Activated naive CD8-positive, alpha-beta T cell treated with anti-CD3 and anti-CD28 coated beads, Interleukin-2, amount 50 U/mL, for 24 hours (primary cell): ENCODE measurements around the gene SMTNL2.
"Not testable (repeated sequence)": the region's sequence is repeated elsewhere in the genome, so short reads cannot be mapped to it uniquely, and the experiment has no call there.

ENCODE experiments used
- ATAC-seq: fragments of 150-1000 bp; cut with Tn5 transposase; one replicate; pipeline ENCODE4 v1.10.0; 2021
- DNase-seq: peaks from one replicate; pipeline ENCODE4 v3.0.0; 2021
- H3K27ac Mint-ChIP-seq: one replicate; pipeline ENCODE4 v1.8.0; 2021; ENCODE audit warnings: mild to moderate bottlenecking, mixed read lengths
- H3K27me3 Mint-ChIP-seq: one replicate; pipeline ENCODE4 v1.8.0; 2021; ENCODE audit warnings: mixed read lengths
- H3K36me3 Mint-ChIP-seq: one replicate; pipeline ENCODE4 v1.8.0; 2021; ENCODE audit warnings: low read depth, mixed read lengths
- H3K4me1 Mint-ChIP-seq: one replicate; pipeline ENCODE4 v1.8.0; 2021; ENCODE audit warnings: mixed read lengths
- H3K4me3 Mint-ChIP-seq: one replicate; pipeline ENCODE4 v1.8.0; 2021; ENCODE audit warnings: mild to moderate bottlenecking, moderate library complexity, mixed read lengths
- H3K9me3 Mint-ChIP-seq: one replicate; pipeline ENCODE4 v1.8.0; 2021; ENCODE audit warnings: mixed read lengths

Gene SMTNL2

DNA sequence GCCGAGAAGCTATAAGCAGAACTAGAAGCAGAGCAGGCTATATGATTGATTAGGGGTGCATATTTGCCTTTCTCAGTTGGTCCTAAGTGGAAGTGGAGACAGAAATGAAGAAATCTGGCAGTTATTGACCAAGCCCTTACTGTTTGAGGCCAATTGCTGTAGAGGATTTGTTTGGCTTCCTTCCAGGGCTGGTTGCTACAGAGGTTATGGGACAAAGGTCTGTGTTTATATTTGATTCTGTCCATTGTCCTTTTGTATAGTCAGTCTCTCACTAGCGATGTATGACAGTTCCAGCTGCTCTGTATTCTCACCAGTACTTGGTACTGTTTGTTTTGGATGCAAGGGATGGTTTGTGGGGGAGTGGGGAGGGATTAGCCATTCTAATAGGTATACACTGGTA is 64.4 kb downstream of the SMTNL2 start:
- Mint-ChIP-seq H3K27me3 (peaks cover 37% of the 10 kb centered on the region), H3K4me3 (no peak overlapping the region), H3K27ac (no peak overlapping the region), H3K9me3 (no peaks in the 10 kb centered on the region), H3K4me1 (no peaks in the 10 kb centered on the region), H3K36me3 (no peaks in the 10 kb centered on the region)
- no peak for DNase-seq
- no peak for ATAC-seq

DNA sequence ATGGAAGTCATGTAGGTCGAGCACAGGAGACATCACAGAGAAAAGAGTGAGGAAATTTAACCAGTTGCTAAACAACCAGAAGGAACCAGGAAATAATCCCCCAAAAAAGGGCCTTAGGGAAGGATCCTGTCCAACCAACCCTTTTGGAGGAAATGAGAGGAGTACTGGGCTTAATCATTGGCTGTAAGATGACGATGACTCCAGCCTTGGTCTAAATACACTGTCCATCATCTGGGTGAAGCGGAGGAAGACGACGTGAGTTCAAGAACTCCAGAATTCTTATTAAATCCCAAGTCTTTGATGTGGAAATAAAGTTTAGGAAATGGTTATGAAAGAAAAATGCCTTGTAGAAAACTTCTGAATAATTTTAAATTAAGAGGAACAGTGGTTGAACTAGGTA is 68.7 kb downstream of the SMTNL2 start:
- peaks cover 7% of the 10 kb centered on the region for H3K4me1 Mint-ChIP-seq

DNA sequence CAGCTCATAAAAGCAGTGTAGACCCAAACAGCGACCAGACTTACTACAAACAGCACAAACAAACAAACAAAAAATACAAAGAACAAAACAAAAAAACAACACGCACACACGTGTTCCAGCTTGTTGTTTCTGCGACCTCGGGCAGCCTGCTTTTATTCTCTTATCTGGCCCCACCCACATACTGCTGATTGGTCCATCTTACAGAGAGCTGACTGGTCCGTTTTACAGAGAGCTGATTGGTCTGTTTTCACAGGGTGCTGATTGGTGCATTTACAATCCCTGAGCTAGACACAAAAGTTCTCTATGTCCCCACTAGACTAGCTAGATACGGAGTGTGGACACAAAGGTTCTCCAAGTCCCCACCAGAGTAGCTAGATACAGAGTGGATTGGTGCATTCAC is 71.6 kb downstream of the SMTNL2 start:
- H3K36me3 Mint-ChIP-seq, H3K27ac Mint-ChIP-seq, H3K4me3 Mint-ChIP-seq, H3K9me3 Mint-ChIP-seq, ATAC-seq, DNase-seq: not testable (repeated sequence)
- Mint-ChIP-seq H3K4me1 (peaks cover 13% of the 10 kb centered on the region), H3K27me3 (peaks cover 11% of the 10 kb centered on the region)

More for the DNA sequence above, 68.7 kb downstream of the SMTNL2 start:
- Mint-ChIP-seq H3K9me3 (no peaks in the 10 kb centered on the region), H3K27ac (no peak overlapping the region), H3K27me3 (peaks cover 14% of the 10 kb centered on the region), H3K4me3 (no peak overlapping the region), H3K36me3 (no peaks in the 10 kb centered on the region)
- ATAC-seq, result no peak
- no peak for DNase-seq

DNA sequence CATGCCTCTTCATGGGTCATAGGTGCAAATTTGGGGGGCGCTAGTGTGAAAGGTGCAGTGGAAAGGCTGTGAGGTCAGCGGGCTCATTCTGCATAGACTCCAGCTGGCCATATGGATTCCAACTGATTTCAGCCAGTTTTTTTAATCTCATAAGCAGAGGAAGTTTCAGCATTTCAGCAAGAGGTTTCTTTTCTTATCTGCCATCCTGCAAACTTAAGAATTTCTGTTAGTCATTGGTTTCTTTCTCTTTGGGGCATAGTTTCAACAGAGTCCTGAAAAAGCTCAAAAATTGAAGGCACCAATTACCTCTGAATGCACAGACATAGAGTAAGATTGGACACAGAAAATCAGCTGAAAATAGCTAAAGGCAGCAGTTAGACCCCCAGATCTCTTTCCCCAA is 73.3 kb downstream of the SMTNL2 start:
- DNase-seq, result no peak
- Mint-ChIP-seq H3K9me3 (no peaks in the 10 kb centered on the region), H3K27ac (no peak overlapping the region)

More for the DNA sequence above, 73.3 kb downstream of the SMTNL2 start:
- Mint-ChIP-seq H3K27me3 (peaks cover 13% of the 10 kb centered on the region), H3K4me1 (peaks cover 17% of the 10 kb centered on the region), H3K4me3 (no peak overlapping the region), H3K36me3 (no peaks in the 10 kb centered on the region)
- no peak for ATAC-seq
